GM18526 (cell line): ENCODE results near the gene KLK14.

Experiments
- POLR2A ChIP-seq: IDR thresholded peaks from 3 replicates; pipeline ENCODE4 v1.6.1; 2011; ENCODE audit not compliant: insufficient read length; ENCODE audit errors: extremely low read depth

KLK14 gene

GRCh38 chr19:51031880-51032225, 50.8 kb downstream of the KLK14 start:
- no peak for TF ChIP-seq POLR2A

GRCh38 chr19:51031220-51031879, 51.3 kb downstream of the KLK14 start:
- no peak for TF ChIP-seq POLR2A

- TF ChIP-seq POLR2A: no peak
Observed at GRCh38 chr19:51030631-51031030, 52.1 kb downstream of the KLK14 start.

GRCh38 chr19:51029718-51030117, 53.0 kb downstream of the KLK14 start:
- TF ChIP-seq POLR2A: no peak
